Activated T-helper 2 cell treated with anti-CD3 and anti-CD28 coated beads, Interferon-gamma antibody, Interleukin-2, Interleukin-4, amounts not matched to agents 10 μg/mL and 5 μg/mL and 100 μg/mL, durations not matched to agents 14 hours and 24 hours and 36 hours (primary cell): ENCODE data around the gene DPYSL4. TPM values are rescaled to one million over a fixed set of nuclear protein-coding genes. Genes with fewer than 3 reads are reported as not detected.
"Not testable (repeated sequence)": the region's sequence is repeated elsewhere in the genome, so short reads cannot be mapped to it uniquely, and the experiment has no call there.

Source experiments
- DNase-seq: peaks from one replicate; pipeline ENCODE4 v3.0.0; 2021; ENCODE audit warnings: low spot score
- H3K27ac Mint-ChIP-seq: one replicate; pipeline ENCODE4 v1.8.0; 2021; ENCODE audit warnings: mixed read lengths
- H3K27me3 Mint-ChIP-seq: one replicate; pipeline ENCODE4 v1.8.0; 2021; ENCODE audit warnings: low read depth, mixed read lengths
- H3K36me3 Mint-ChIP-seq: one replicate; pipeline ENCODE4 v1.8.0; 2021; ENCODE audit warnings: low read depth, mixed read lengths
- H3K4me1 Mint-ChIP-seq: one replicate; pipeline ENCODE4 v1.8.0; 2021; ENCODE audit warnings: low read depth, mixed read lengths
- H3K4me3 Mint-ChIP-seq: one replicate; pipeline ENCODE4 v1.8.0; 2021; ENCODE audit warnings: low read depth, mild to moderate bottlenecking, moderate library complexity, mixed read lengths
- H3K9me3 Mint-ChIP-seq: one replicate; pipeline ENCODE4 v1.8.0; 2021; ENCODE audit warnings: mixed read lengths
- intact Hi-C: fragments of 100-400 bp; cut with micrococcal nuclease; formaldehyde crosslinking; loops from one replicate; pipeline ENCODE4 v1.15.1; 2023
- total RNA-seq: library from RNA; stranded (reverse); gene quantifications from 2 replicates; pipeline ENCODE4 v1.2.3, GENCODE V29; 2022

Gene DPYSL4
- total RNA-seq, 1 donor from 2014 or later, result 17.9 TPM

DNA sequence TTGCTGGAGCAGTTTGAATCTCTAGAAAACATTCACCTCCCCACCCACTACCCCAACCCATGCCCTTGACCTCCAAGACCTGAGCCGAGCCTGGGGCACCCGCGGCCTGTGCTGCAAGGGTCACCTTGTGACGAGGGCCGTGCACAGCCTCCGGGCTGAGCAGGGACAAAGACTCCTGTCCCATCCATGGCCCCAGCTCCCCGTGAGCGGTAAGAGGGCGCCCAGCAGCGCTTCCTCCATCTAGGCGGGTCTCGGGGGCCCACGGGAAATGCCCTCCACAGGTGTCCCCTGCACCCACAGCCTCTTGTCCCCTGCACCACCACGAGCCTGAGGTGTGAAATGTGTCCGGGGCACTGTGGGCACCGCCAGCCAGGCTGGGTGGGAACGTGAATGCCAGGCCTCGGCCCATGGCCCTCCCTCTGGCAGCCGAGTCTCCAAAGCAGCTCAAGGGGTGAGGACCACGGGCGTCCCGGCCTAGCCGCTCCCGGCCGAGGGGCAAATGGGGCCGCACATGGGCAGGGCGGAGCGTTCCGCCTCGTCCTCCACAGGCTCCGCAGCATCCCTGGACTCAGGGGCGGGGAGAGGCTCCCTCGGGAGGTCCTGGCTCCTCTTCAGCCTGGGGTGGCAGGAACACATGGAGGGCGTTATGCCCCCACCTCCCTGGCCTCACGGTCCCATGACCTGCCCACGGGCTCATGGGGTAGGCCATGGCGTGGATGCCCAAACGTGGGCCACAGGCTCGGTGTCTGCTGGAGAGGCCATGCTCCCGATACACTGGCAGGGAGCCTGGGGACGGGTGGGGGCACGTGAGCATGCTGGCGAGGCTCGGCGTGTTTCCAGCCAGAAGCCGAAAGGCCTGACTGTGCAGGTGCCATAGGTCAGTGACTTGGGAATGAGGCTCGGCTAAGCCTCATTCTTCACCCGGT is 21.1 kb downstream of the DPYSL4 start:
- H3K9me3 Mint-ChIP-seq, result no peaks in the 10 kb centered on the region
- H3K36me3 Mint-ChIP-seq, result no peaks in the 10 kb centered on the region
- no peak overlapping the region for H3K4me3 Mint-ChIP-seq
- intact Hi-C loops, result no loop called here
- H3K27me3 Mint-ChIP-seq, result no peaks in the 10 kb centered on the region
- H3K4me1 Mint-ChIP-seq, result no peaks in the 10 kb centered on the region
- H3K27ac Mint-ChIP-seq, result no peak overlapping the region
- no peak for DNase-seq

GRCh38 chr10:132208462-132209050 is 21.8 kb downstream of the DPYSL4 start:
- no peaks in the 10 kb centered on the region for H3K27me3 Mint-ChIP-seq
- H3K36me3 Mint-ChIP-seq, result no peaks in the 10 kb centered on the region

GRCh38 chr10:132209130-132209529 is 22.4 kb downstream of the DPYSL4 start:
- no peaks in the 10 kb centered on the region for H3K36me3 Mint-ChIP-seq
- no peaks in the 10 kb centered on the region for H3K4me1 Mint-ChIP-seq
- H3K4me3 Mint-ChIP-seq, result no peak overlapping the region
- no peak for DNase-seq
- H3K27ac Mint-ChIP-seq, result no peak overlapping the region
- intact Hi-C loops, result no loop called here
- peaks cover 6% of the 10 kb centered on the region for H3K9me3 Mint-ChIP-seq
- no peaks in the 10 kb centered on the region for H3K27me3 Mint-ChIP-seq

More at GRCh38 chr10:132208462-132209050, 21.8 kb downstream of the DPYSL4 start:
- Mint-ChIP-seq H3K4me3 (no peak overlapping the region), H3K4me1 (no peaks in the 10 kb centered on the region), H3K9me3 (peaks cover 2% of the 10 kb centered on the region), H3K27ac (no peak overlapping the region)
- intact Hi-C loops, result no loop called here
- no peak for DNase-seq

DNA sequence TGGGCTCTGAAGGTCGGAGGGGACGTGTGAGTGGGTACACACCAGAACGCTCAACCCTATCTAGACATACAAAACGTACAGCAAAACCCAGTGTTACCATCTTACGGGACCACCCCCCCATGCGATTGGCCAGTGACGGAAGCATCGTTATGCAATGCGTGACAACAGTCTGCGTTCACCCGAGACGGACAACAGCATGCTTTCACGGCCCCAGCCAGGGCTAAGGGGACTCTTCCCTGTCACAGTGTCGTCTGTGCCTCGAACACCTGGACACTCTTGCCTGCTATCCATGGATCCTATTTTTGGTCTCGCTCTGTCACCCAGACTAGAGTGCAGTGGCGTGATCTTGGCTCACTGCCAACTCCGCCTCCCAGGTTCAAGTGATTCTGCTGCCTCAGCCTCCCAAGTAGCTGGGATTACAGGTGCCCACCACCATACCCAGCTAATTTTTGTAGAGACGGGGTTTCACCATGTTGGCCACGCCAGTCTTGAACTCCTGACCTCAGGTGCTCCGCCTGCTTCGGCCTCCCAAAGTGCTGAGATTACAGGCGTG is 23.3 kb downstream of the DPYSL4 start:
- H3K27ac Mint-ChIP-seq, result no peak overlapping the region
- H3K36me3 Mint-ChIP-seq, result no peaks in the 10 kb centered on the region
- H3K27me3 Mint-ChIP-seq, result no peaks in the 10 kb centered on the region
- H3K4me1 Mint-ChIP-seq, result no peaks in the 10 kb centered on the region
- H3K9me3 Mint-ChIP-seq, result peaks cover 13% of the 10 kb centered on the region
- no peak for DNase-seq
- intact Hi-C loops, result no loop called here
- no peak overlapping the region for H3K4me3 Mint-ChIP-seq

- DNase-seq, result no peak
- no peaks in the 10 kb centered on the region for H3K36me3 Mint-ChIP-seq
- H3K27ac Mint-ChIP-seq, result no peak overlapping the region
- H3K4me1 Mint-ChIP-seq, result no peaks in the 10 kb centered on the region
- no peaks in the 10 kb centered on the region for H3K27me3 Mint-ChIP-seq
- intact Hi-C loops, result no loop called here
- no peak overlapping the region for H3K4me3 Mint-ChIP-seq
- peaks cover 19% of the 10 kb centered on the region for H3K9me3 Mint-ChIP-seq
Measured at GRCh38 chr10:132210766-132211165, 24.0 kb downstream of the DPYSL4 start.

DNA sequence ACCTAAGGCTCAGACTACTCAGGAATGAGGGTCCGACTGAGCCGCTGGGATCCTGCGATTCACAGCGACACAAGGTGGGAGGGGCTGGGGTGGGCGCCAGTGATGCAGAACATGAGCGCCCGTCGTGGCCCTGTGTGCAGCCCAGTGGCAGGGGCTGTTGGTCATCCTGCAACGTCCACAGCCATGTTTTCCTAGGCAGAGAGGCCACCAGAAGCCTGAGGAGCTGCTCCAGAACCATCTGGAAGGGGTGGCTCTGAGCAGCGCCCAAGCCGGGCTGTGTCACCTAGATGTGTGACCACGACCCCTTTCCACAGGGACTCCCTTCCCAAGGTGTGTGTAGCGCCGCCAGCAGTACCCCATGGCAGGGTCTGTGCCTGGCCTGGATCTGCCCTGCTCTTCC is 24.5 kb downstream of the DPYSL4 start:
- DNase-seq, result no peak
- intact Hi-C loops, result no loop called here
- Mint-ChIP-seq H3K27me3 (no peaks in the 10 kb centered on the region), H3K4me3 (no peak overlapping the region), H3K4me1 (no peaks in the 10 kb centered on the region), H3K27ac (no peak overlapping the region), H3K9me3 (peaks cover 20% of the 10 kb centered on the region), H3K36me3 (no peaks in the 10 kb centered on the region)

DNA sequence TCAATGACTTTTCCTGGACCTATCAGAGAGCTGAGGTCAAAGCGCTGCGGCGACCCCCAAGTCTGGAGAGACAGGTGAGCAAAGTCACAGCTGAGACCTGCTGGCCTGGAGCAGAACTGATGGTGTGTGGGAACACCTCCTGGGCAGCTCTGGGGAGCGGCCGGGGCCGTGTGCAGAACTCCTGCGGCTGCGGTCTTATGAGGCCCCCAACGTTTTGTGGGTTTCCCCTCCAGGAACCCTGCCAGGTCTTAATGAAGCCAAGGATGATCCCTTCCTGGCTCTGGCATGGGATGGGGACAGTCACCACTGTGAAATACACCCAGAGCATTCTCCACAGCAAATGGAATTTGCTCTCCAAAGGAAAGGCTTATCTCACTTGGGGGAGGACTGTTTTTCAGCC is 26.1 kb downstream of the DPYSL4 start:
- Mint-ChIP-seq H3K27me3 (no peaks in the 10 kb centered on the region), H3K9me3 (peaks cover 27% of the 10 kb centered on the region)
- intact Hi-C loops, result no loop called here

DNA sequence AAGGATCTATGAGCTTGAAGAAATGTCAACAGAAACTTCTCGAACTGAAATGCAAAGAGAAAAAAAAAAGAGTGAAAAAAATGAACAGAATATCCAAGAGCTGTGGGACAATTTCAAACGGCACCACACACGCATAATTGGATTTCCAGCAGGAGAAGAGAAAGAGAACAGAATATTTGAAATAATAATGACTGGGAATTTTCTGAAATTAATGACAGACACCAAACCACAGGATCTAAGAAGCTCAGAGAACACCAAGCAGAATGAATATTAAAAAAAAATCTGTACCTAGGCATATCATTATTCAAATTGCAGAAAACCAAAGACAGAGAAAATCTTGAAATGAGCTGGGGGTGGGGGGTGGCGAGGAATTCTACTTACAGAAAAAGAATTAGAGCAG is 27.2 kb downstream of the DPYSL4 start:
- Mint-ChIP-seq H3K27ac (no peak overlapping the region), H3K36me3 (peaks cover 5% of the 10 kb centered on the region), H3K4me3 (no peak overlapping the region), H3K9me3 (peaks cover 32% of the 10 kb centered on the region), H3K27me3 (no peaks in the 10 kb centered on the region), H3K4me1 (no peaks in the 10 kb centered on the region)
- intact Hi-C loops, result no loop called here
- DNase-seq, result no peak

More for the DNA sequence above, 26.1 kb downstream of the DPYSL4 start:
- no peaks in the 10 kb centered on the region for H3K4me1 Mint-ChIP-seq
- H3K36me3 Mint-ChIP-seq, result peaks cover 5% of the 10 kb centered on the region
- no peak overlapping the region for H3K27ac Mint-ChIP-seq
- DNase-seq, result no peak
- no peak overlapping the region for H3K4me3 Mint-ChIP-seq

DNA sequence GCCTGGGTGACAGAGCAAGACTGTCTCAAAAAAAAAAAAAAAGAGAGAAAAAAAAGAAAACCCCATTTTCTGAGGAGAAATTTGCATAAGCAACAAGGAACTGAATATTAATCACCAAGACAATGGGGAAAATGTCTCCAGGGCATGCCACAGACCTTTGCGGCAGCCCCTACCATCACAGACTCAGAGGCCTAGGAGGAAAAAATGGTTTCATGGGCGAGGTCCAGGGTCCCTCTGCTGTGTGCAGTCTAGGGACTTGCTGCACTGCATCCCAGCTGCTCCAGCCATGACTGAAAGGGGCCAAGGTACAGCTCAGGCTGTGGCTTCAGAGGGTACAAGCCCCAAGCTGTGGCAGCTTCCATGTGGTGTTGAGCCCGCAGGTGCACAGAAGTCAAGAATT is 29.7 kb downstream of the DPYSL4 start:
- H3K27me3 Mint-ChIP-seq, DNase-seq, intact Hi-C loops, H3K27ac Mint-ChIP-seq, H3K4me1 Mint-ChIP-seq, H3K36me3 Mint-ChIP-seq, H3K4me3 Mint-ChIP-seq: not testable (repeated sequence)
- peaks cover 32% of the 10 kb centered on the region for H3K9me3 Mint-ChIP-seq

DNA sequence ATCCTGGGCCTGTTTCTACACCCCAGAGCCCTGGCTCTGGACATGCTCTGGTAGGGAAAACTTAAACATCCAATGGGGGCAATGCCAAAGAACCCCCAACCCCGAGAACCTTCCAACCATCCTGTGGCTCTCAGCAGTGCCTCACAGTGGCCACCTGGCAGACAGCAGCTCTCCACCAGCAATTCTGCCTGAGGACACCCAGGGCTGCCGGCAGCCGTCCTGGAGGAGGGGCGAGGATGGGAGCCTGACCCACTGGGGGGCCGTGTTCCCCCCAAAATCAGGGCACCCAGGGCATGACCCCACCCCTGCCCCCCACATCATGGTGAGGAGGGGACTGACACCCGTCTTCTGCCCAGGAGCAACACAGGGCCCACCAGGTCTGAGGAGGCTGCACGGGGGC is 32.7 kb downstream of the DPYSL4 start:
- Mint-ChIP-seq H3K36me3 (peaks cover 5% of the 10 kb centered on the region), H3K4me3 (no peak overlapping the region), H3K27ac (no peak overlapping the region), H3K4me1 (no peaks in the 10 kb centered on the region), H3K27me3 (no peaks in the 10 kb centered on the region), H3K9me3 (peaks cover 22% of the 10 kb centered on the region)
- intact Hi-C loops, result no loop called here
- no peak for DNase-seq

DNA sequence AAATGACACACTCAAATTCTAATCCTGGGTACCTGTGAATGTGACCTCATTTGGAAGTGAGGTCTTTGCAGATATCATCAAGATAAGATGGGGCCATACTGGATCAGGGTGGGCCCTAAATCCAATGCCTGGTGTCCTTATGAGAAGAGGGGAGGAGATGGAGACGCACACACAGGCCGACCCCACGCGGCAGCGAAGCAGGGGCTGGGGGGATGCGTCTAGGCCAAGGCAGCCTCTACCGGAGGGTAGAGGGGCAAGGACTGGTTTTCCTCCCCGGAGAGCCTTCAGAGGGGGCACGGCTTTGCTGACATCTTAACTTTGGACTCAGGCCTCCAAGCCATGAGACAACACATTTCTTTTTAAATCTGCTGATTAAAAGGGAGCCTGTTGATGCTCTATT is 33.3 kb downstream of the DPYSL4 start:
- Mint-ChIP-seq H3K9me3 (peaks cover 19% of the 10 kb centered on the region), H3K27me3 (no peaks in the 10 kb centered on the region), H3K27ac (no peak overlapping the region), H3K36me3 (peaks cover 5% of the 10 kb centered on the region), H3K4me1 (no peaks in the 10 kb centered on the region), H3K4me3 (no peak overlapping the region)
- intact Hi-C loops, result no loop called here
- no peak for DNase-seq

- H3K36me3 Mint-ChIP-seq, H3K27ac Mint-ChIP-seq, H3K27me3 Mint-ChIP-seq, H3K4me1 Mint-ChIP-seq, intact Hi-C loops, DNase-seq, H3K4me3 Mint-ChIP-seq: not testable (repeated sequence)
- H3K9me3 Mint-ChIP-seq, result peaks cover 12% of the 10 kb centered on the region
Measured at GRCh38 chr10:132220996-132221395, 34.2 kb downstream of the DPYSL4 start.

GRCh38 chr10:132222726-132223125 is 36.0 kb downstream of the DPYSL4 start:
- no peaks in the 10 kb centered on the region for H3K27me3 Mint-ChIP-seq
- H3K36me3 Mint-ChIP-seq, result peaks cover under 1% of the 10 kb centered on the region
- H3K9me3 Mint-ChIP-seq, result peaks cover 6% of the 10 kb centered on the region
- intact Hi-C loops, result loop anchor here (1.0 kb wide), 2 partner anchors 130 to 231 kb away; no protein-coding TSS in a partner anchor
- H3K27ac Mint-ChIP-seq, result no peak overlapping the region
- H3K4me3 Mint-ChIP-seq, result no peak overlapping the region
- no peaks in the 10 kb centered on the region for H3K4me1 Mint-ChIP-seq
- no peak for DNase-seq
